ENCODE results near the gene MRPL21. TPM values are rescaled to one million over a fixed set of nuclear protein-coding genes. Genes with fewer than 3 reads are reported as not detected.

MRPL21 gene
- total RNA-seq, 4 donors from 2014 or later, result 61.0 to 75.5 (median 64.6) TPM

- intact Hi-C loops (cut with DNase I; ENCODE audit: low total_unique reads) (no loop called here), in situ Hi-C loops (cut with MboI; ENCODE audit: low sequenced_read_pairs in 4 of 4) (no loop called here)
- no peak for DNase-seq
- Histone ChIP-seq H3K27ac (no peak overlapping the region), H3K4me3 (no peak overlapping the region), H3K36me3 (no peaks in the 10 kb centered on the region), H3K27me3 (no peaks in the 10 kb centered on the region), H3K4me1 (peaks cover 9 to 14% of the 10 kb centered on the region in 2 donors), H3K9me3 (no peaks in the 10 kb centered on the region)
- TF ChIP-seq CTCF (IDR thresholded peaks at IDR 0.05 in 4 of 5, conservative IDR thresholded peaks at IDR 0.05 in 1 of 5), result no peak
- no peak for TF ChIP-seq POLR2A (IDR thresholded peaks at IDR 0.05)
- no peak for ATAC-seq
Measured at GRCh38 chr11:68847395-68847794, 56.2 kb downstream of the MRPL21 start.

DNA sequence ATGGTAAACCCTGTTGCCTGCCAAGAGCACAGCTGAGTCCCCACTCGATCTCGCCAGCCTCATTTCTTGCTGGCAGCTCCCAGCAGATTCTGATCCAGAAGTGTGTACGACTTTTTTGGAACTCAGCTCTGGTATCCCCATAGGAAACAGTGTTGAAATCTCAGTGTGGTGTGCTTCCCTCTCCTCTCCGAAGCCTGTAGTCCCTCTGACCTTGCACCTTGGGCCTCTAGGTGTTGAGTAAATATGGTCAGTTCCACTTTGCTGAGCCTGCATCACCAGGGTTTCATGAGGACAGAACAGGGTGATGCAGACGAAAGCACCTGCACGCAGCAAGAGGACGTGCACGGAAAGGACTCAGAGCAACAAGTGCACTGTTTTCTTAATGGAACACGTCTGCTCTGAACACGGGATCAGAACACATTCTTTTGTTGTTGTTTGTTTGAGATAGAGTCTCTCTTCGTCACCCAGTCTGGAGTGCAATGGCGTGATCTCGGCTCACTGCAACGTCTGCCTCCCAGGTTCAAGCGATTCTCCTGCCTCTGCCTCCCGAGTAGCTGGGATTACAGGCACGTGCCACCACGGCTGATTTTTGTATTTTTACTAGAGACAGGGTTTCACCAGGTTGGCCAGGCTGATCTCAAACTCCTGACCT, 58.2 kb downstream of the MRPL21 start:
- H3K36me3 ChIP-seq, result no peaks in the 10 kb centered on the region
- H3K9me3 ChIP-seq, result no peaks in the 10 kb centered on the region
- TF ChIP-seq POLR2A (IDR thresholded peaks at IDR 0.05) (no peak), CTCF (IDR thresholded peaks at IDR 0.05 in 4 of 5, conservative IDR thresholded peaks at IDR 0.05 in 1 of 5) (no peak)
- in situ Hi-C loops (cut with MboI; ENCODE audit: low sequenced_read_pairs in 4 of 4), result no loop called here
- intact Hi-C loops (cut with DNase I; ENCODE audit: low total_unique reads), result no loop called here
- no peak for DNase-seq
- no peaks in the 10 kb centered on the region for H3K27me3 ChIP-seq
- peaks cover 15 to 18% of the 10 kb centered on the region in 2 donors for H3K4me1 ChIP-seq
- peak in 1 of 2 donors; percentile 22 for ATAC-seq
- H3K4me3 ChIP-seq, result no peak overlapping the region
- no peak overlapping the region for H3K27ac ChIP-seq

DNA sequence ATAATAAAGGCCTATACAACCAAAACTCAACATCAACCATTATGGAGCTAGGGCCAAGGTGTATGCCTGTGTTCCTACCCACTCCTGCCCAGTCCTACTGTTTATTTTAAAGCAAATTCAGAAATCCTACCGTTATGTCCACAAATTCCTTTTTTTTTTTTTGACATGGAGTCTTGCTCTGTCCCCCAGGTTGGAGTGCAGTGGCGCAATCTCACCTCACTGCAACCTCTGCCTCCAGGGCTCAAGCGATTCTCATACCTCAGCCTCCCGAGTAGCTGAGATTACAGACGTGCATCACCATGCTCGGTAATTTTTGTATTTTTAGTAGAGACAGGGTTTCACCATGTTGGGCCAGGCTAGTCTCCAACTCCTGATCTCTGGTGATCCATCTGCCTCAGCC, 58.8 kb downstream of the MRPL21 start:
- H3K36me3 ChIP-seq, result no peaks in the 10 kb centered on the region
- no peaks in the 10 kb centered on the region for H3K27me3 ChIP-seq
- H3K4me3 ChIP-seq, result no peak overlapping the region
- no peak for TF ChIP-seq CTCF (IDR thresholded peaks at IDR 0.05 in 4 of 5, conservative IDR thresholded peaks at IDR 0.05 in 1 of 5)
- no peak for TF ChIP-seq POLR2A (IDR thresholded peaks at IDR 0.05)
- DNase-seq, result no peak
- ATAC-seq, result no peak
- in situ Hi-C loops (cut with MboI; ENCODE audit: low sequenced_read_pairs in 4 of 4), result no loop called here
- intact Hi-C loops (cut with DNase I; ENCODE audit: low total_unique reads), result loop anchor here (5.0 kb wide), 2 partner anchors 58 to 1552 kb away; partner anchors contain the start of genes CTTN, IGHMBP2 and MRPL21
- H3K27ac ChIP-seq, result no peak overlapping the region
- no peaks in the 10 kb centered on the region for H3K9me3 ChIP-seq
- peaks cover 21 to 25% of the 10 kb centered on the region in 2 donors for H3K4me1 ChIP-seq

DNA sequence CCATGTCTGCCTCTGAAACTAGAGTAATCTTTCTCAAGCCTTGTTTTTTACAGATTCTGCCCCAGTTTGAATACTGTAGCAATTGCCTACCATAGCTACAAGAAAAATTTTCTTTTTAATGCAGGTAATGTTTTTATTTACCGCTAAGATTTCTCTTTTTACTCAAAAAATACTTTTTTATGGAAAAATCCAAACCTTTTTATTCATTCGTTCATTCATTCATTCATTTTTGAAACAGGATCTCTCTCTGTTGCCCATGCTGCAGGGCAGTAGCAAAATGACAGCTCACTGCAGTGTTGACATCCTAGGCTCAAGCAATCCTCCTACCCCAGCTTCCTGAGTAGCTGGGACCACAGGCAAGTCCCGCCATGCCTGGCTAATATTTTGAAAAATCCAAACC, 59.3 kb downstream of the MRPL21 start:
- Histone ChIP-seq H3K4me3 (peak overlapping the region in 2 of 4 donors; percentile 50 to 80), H3K4me1 (peaks cover 25 to 27% of the 10 kb centered on the region in 2 donors), H3K36me3 (no peaks in the 10 kb centered on the region), H3K27ac (no peak overlapping the region), H3K27me3 (no peaks in the 10 kb centered on the region), H3K9me3 (no peaks in the 10 kb centered on the region)
- no peak for ATAC-seq
- TF ChIP-seq POLR2A (IDR thresholded peaks at IDR 0.05), result no peak
- TF ChIP-seq CTCF (IDR thresholded peaks at IDR 0.05 in 4 of 5, conservative IDR thresholded peaks at IDR 0.05 in 1 of 5), result no peak
- no peak for DNase-seq
- intact Hi-C loops (cut with DNase I; ENCODE audit: low total_unique reads), result loop anchor here (5.0 kb wide), 2 partner anchors 58 to 1553 kb away; partner anchors contain the start of genes CTTN, IGHMBP2 and MRPL21
- in situ Hi-C loops (cut with MboI; ENCODE audit: low sequenced_read_pairs in 4 of 4), result no loop called here

Data from gastrocnemius medialis (tissue), 4 donors.